IMR-90 (cell line): ENCODE results near the gene TLK2.

Experiments used
- POLR2A ChIP-seq: IDR thresholded peaks from 2 replicates; pipeline ENCODE4 v1.6.1; 2012; ENCODE audit warnings: mild to moderate bottlenecking, low read depth, low read length
- TF ChIP-seq, protein P1 (sequence below): conservative IDR thresholded peaks from 2 replicates; pipeline ENCODE4 v1.5.1; 2012; ENCODE audit warnings: mild to moderate bottlenecking, low read depth, low read length, improper control_type of control experiment
- TF ChIP-seq, protein P2 (sequence below): fragments of 150-350 bp; IDR thresholded peaks from 2 replicates; pipeline ENCODE4 v1.6.1; 2017; ENCODE audit warnings: mild to moderate bottlenecking, antibody characterized with exemption, low read length, low read depth

DNA sequence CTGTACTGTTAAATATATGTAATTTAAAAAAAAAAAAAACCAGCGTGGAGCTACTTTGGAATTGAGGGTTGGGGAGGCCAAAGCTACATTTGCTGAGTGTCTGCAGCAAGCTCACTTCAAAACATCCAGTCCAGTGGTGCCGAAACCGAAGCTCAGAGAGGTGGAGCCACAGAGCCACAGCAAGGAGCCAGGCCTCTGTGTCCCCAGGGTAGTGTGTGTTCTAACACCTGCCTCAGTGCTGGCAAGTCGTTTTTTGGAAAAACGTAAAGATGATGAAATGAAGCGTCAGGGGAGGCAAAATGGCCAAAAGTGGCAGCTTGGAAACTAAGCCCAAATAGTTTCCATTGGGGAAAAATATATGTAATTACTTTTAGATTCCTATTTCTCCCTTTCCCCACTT lies 112.7 kb downstream of the TLK2 start:
- TF ChIP-seq, protein P1, sequence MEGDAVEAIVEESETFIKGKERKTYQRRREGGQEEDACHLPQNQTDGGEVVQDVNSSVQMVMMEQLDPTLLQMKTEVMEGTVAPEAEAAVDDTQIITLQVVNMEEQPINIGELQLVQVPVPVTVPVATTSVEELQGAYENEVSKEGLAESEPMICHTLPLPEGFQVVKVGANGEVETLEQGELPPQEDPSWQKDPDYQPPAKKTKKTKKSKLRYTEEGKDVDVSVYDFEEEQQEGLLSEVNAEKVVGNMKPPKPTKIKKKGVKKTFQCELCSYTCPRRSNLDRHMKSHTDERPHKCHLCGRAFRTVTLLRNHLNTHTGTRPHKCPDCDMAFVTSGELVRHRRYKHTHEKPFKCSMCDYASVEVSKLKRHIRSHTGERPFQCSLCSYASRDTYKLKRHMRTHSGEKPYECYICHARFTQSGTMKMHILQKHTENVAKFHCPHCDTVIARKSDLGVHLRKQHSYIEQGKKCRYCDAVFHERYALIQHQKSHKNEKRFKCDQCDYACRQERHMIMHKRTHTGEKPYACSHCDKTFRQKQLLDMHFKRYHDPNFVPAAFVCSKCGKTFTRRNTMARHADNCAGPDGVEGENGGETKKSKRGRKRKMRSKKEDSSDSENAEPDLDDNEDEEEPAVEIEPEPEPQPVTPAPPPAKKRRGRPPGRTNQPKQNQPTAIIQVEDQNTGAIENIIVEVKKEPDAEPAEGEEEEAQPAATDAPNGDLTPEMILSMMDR: no peak
- TF ChIP-seq, protein P2, sequence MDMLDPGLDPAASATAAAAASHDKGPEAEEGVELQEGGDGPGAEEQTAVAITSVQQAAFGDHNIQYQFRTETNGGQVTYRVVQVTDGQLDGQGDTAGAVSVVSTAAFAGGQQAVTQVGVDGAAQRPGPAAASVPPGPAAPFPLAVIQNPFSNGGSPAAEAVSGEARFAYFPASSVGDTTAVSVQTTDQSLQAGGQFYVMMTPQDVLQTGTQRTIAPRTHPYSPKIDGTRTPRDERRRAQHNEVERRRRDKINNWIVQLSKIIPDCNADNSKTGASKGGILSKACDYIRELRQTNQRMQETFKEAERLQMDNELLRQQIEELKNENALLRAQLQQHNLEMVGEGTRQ: no peak
- TF ChIP-seq POLR2A: no peak
